ENCODE data around the gene TRAF3. TPM values are rescaled to one million over a fixed set of nuclear protein-coding genes. Genes with fewer than 3 reads are reported as not detected.
"Not testable (repeated sequence)": the region's sequence is repeated elsewhere in the genome, so short reads cannot be mapped to it uniquely, and the experiment has no call there.

The TRAF3 gene
- total RNA-seq, 1 experiment from 2014 or later: 15.1 TPM

DNA sequence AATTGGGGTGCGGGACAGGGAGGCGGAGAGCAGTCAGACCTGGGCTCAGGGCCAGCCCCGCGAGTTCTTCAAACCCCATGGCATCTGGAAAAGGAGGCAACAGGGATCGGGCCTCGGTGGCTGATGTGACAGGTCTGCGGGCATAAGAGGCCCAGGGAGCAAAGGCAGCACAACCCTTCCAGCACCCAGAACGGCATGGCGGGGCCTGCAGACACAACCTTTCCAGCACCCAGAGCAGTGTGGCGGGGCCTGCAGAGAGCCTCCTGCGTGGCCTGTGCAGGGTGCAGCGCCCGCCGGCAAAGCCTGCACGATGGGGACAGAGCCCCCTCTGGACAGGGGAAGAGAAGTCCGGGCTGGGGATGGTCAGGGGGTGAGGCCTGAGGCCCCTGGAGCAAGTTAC lies 26.2 kb upstream of the TRAF3 start:
- DNase-seq (ENCODE audit: extremely low read depth, low read depth): no peak

DNA sequence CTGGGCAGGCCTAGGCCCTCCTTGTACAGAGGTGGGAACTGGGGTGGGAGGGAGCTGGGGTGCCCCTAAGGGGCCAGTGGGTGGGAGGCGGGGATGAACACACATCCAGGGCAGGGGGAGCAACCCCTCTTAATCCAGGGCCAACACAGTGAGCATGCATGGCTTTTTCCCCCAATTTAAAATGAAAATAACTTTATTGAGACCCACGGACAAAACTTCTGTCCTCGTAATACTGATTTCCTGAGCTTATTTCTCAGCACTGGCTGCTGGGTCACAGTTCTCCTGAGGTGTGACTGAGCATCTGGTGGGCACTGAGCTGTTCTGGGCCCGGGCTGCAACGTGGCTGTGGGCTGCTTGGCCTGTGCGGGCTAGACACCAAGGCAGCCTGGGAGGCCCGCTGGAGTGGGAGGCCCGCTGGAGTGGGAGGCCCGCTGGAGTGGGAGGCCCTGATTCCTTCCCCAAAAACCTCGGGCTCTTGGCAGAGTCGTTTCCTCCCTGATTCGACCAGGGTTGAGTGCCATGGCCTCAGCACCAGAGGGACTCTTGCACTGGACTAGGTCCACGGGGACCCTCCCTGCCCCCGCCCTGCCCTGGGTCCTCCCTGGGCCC lies 24.9 kb upstream of the TRAF3 start:
- DNase-seq (ENCODE audit: extremely low read depth, low read depth): no peak

DNA sequence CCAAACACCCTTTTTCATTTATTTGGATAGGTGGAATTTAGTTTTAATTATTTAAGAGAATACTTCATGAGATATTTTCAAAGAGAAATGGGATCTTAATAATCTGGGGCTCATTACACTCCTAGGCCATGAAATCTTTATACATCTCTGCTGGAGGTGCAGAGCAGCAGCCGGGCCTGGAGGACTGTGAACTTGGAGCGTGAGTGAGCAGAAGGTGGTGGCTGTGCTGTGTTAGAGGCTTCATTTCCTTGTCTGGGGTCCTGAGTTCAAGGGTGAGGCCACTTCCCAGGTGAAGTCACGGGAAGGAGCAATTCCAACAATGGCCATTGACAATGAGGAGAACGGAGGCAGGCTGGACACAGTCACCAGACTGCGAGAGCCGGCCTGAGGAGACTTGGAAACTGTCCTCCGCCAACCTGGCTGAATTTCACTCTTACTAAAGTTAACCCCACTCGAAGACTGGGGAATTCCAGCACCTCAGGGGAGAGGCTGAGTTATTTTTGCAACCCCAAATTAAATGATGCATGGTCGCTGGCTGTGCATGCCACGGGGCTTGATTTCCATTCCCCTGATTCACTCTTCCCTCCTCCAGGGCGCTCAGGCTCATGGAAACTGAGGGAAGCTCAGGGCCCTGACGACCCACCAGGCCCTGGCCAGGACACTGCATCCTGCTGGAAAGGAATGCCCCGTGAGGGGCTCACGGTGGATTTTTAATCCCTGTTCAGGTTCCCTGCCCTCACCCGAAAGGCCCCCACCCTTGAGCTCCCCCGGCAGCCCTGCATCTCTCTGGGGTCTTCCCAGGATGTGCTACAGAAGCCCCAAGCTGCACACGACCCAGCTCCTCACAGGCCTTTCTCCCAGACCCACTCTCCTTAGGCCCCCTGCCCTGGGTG lies 22.6 kb upstream of the TRAF3 start:
- no peak for DNase-seq (ENCODE audit: extremely low read depth, low read depth)

DNA sequence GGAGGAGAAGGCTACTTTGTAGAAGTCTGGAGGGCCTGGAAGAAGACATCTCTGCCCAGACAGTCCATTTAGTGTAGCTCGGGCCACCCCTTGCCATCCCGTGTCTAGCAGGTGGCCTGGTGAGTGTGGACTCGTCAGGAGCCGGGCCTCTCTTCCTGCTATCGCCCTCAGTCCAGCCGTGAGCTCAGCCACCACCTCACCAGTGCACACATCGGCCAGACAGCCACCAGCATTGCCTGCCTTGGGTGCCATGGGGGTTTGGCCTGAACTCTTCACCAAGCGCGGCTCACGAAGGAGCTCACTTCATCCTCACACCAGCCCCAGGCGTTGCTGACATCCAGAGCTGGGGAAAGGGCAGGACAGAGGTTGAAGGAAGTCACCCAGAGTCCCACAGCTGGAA lies 19.6 kb upstream of the TRAF3 start:
- no peak for DNase-seq (ENCODE audit: extremely low read depth, low read depth)

DNA sequence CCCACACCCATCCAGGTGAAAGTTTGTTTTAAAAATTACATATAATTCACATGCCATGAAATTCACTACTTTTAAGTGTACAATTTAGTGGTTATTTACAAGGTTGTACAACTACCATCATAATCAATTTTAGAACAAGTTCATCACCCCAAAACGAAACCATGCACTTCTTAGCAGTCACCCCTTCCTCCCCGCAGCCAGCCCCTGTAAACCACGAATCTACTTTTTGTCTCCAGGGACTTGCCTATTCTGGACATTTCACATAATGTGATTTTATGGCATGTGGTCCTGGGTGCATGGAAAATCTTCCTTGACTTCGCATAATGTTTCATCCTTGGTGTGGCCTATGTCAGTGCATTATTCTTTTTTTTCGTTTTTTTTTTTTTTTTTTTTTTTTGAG lies 19.2 kb upstream of the TRAF3 start:
- DNase-seq (ENCODE audit: extremely low read depth, low read depth): no peak

DNA sequence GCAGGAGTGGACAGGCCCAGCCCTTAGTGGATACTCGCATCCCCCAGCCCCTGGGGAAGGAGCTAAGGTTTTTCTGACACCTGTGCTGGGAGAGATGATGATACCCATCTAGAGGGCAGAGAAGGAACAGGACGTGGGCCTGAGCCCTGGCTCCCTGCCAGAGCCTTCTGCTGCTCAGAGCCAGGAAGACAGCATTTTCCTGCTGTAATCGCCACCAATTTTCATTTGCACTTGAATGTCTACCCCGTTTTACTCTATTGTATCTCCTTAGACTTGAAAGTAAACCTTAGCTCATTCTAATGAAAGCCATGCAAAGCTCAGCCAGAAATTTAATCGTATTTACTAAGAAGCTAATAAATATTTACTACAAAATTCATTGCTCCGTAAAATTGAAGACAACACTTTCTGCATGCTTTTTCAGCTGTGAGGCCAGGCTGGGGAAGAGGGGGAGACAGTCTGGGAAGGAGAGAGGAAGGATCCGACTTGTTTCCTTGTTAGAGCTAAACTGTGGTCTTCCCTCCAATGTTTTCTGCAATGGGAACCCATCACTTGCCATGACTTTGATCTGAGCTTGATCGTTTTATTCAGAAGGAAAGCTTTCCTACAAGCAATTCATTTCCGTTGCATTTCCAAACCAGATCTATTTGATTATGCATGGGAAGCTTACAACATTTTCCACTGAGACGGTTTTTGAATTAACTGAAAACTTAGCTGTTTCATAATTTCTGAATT lies 17.6 kb upstream of the TRAF3 start:
- DNase-seq (ENCODE audit: extremely low read depth, low read depth): no peak

DNA sequence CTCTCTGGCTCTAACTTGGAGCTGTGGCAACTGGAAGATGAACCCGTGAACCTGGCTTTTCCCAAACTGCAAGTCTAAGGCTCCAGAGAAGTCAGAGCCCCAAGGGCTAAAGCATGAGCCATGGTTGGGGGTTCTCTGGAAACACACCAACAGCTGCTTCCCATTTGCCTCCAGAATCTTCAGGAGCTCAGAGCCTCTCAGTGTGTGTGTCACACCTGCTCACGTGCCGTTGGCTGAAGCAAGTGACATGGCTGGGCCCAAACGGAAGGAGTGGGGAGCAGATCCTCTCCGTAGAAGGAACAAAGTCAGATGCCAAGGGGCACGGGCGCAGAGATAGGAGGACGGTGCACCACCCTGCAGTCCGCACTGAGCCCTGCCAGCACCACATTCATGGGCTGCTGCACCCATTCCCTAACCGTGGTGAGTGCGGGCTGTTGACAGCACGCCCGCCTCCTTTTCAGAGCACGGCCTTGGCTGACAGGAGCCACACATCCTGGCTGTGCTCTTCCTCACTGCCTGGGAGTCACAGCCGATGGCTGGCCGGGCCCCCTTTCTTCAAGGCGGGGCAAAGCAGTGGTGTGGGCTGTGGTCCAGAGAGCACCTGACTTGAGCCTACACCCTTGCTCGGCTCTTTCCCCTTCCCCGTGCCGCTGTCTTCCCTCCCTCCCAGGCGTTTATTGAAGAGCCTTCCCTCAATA lies 16.6 kb upstream of the TRAF3 start:
- DNase-seq (ENCODE audit: extremely low read depth, low read depth): no peak

DNA sequence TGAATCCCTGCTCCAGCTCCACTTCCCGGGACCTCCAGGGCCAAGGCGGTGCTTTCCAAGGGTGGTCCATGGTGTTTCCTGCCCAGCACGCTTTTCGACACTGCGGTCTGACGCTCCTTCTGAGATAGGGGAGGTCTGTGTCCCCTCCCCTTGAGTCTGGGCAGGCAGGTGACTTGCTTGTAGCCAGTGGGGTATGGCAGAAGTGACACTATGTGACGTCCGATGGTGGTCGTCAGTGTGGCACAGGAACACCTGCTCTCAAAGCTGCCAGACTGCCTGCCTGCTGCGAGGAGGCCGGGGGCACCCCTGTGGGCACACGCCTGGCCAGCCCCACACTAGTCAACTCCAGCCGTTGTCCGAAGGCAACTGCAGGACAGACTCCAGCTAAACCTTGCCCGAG lies 16.0 kb upstream of the TRAF3 start:
- no peak for DNase-seq (ENCODE audit: extremely low read depth, low read depth)

DNA sequence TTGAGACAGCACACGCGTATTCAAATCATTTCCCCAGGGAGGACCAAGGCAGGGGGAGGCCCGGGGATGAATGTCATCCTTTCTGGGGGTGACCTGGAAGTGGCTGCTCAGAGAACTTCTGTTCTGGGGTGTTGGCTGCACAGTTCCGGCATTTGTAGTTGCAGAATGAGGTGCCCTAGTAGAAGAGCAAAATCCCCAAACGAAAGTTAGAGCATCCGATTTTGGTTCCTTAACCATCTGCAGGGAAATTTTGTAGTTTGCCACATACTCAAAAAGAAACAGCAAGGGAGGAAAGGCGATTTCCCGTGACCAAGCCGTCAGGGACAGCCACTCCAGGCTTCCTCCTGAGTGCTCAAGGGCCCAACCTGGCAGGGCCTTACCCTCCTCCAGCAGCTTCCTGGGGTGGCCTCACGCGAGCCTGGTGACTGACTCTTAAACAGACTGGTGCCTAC lies 13.0 kb upstream of the TRAF3 start:
- DNase-seq (ENCODE audit: extremely low read depth, low read depth): no peak

DNA sequence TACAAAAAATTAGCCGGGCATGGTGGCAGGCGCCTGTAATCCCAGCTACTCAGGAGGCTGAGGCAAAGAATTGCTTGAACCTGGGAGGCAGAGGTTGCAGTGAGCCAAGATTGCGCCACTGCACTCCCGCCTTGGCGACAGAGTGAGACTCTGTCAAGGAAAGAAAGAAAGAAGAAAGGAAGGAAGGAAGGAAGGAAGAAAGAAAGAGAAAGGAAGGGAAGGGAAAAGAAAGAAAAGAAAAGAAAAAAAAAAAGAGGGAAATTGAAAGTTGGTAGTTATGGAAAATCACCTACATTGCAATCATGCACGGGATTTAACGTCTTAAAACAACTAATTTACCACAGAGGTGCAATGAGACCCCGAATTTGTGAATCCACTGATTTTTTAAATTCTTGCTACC lies 11.5 kb upstream of the TRAF3 start:
- DNase-seq (ENCODE audit: extremely low read depth, low read depth): not testable (repeated sequence)

DNA sequence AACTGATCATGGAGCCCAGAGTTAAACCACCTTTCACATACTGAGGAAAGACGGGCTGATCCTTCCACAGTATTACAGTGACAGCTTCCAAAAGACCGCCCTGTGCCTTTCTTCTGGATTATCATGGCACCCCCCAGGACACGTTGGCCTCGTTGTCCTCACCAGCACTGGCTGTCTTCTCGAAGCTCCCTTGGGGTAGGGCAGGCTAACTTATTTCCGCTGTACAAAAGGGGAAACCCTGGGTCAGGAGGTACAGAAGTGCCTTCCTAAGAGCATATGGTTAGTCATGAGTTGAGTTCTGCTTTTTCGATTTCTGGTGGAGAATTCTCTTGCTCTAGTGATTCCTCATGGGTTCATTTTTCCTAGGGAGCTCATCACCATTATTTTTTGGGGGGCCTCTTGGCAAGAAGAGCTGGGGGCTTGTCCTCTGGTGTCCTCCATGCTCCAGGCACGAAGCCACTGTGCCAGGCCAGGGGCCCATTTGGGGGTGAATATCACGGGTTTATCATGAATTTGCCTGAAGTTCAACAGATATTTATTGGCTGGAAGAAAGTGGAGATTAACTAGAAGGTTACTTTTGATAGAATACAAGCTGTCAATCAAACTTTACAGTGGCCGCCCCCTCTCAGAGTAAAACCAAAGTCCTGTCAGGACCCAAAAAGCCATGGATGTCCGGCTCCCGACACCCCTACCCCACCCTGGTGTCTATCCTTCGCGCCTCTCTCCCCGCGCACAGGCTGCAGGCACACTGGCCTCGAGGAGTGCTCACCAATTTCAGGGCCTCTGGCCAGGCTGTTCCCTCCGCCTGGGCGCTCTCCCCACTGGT lies 8.8 kb upstream of the TRAF3 start:
- DNase-seq (ENCODE audit: extremely low read depth, low read depth): no peak

DNA sequence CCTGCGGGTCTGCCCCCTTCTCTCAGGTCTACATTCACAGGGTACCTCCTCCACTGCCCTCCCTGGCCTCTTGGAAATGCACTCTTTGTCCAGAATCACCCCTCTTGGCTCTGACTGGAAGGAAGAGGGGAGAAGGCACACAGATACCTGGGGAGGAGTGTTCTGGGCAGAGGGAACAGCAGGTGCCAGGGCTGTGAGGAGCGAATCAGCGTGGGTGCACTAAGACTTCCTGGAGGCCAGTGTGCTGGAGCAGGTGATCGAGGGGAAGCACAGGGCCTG lies 8.3 kb upstream of the TRAF3 start:
- no peak for DNase-seq (ENCODE audit: extremely low read depth, low read depth)

DNA sequence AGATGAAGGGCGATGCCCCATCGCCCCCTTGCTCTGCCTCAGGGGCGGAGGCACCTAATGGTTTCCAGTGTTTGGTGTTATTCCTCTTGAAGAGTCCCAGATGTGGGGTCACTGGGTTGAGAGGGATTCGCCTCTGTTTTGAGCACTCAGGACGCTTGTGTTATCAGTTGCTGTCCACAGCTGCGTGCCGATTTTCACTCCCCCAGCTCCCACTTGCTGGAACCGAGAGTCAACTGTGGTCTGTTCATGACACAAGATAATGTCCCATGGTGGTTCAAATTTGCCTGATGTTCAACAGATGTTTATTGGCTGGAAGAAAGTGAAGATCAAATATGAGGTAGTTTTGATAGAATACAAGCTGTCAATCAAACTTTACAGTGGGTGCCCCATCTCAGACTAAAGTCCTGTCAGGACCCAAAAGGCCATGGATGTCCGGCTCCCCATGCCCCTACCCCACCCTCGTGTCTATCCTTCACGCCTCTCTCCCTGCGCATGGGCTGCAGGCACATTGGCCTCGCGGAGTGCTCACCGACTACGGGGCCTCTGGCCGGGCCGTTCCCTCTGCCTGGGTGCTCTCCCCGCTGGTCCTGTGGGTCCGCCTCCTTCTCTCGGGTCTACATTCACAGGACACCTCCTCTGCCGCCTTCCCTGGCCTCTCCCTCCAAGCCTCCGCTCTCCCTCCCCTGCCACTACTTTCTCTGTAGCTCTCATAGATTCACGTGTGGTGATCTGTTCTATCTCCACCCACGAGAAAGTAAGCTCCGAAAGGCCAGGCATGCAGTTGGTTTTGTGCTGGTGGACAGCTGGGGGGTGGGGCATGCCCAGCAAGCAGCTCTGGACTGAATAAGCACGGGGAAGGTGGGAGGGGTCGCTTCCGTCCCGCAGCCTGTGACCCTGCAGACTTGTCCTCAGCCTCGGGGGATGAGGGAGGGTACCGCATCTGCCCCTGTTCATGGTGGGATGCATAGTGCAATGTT lies 6.8 kb upstream of the TRAF3 start:
- DNase-seq (ENCODE audit: extremely low read depth, low read depth): no peak

DNA sequence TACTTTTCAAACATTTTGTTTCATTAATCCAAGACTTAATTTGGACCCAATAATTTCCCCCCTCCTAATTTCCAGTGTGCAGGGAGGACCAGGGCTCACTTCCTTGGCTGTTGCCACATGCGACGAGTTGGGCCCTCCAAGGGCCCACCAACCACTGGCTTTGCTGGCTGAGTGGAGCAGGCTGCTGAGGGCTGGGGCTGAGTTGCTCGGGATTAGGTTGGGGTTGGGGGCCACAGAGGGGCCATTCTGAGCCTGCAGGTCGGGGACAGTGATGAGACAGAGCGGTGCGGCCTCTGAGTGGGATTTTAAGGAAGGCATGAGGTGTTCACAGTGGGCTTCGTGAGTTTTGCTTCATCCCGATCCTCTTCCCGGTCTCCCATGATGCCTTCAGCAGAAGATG lies 6.1 kb upstream of the TRAF3 start:
- DNase-seq (ENCODE audit: extremely low read depth, low read depth): no peak

DNA sequence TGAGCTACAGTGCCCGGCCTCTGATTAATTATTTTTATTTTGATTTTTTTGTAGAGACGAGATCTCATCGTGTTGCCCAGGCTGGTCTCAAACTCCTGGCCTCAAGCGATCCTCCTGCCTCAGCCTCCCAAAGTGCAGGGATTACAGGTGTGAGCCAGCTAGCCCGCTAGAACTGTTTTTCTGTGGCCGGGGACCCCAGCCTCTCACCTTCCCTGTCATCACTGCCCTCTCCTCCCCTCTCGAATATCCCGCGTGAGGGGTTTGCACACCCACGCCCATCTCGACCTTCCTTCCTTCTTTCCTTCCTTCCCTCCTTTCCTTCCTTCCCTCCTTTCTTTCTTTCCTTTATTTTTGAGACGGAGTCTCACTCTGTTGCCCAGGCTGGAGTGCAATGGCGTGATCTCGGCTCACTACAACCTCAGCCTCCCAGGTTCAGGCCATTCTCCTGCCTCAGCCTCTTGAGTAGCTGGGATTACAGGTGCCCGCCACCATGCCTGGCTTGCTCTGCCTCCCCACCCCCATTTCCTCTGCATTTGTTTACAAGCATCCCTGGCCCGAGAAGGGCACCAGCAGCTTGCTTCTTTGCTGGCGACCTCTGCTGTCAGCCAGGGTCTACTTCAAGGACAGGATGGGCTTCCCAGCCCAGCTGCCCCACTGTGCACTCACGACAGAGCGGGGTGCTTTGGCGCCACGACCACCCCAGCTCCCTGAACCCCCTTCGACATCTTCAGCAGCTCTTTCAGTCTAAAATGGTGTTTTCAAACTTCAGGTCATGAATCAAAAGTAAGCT lies 4.3 kb upstream of the TRAF3 start:
- no peak for DNase-seq (ENCODE audit: extremely low read depth, low read depth)

DNA sequence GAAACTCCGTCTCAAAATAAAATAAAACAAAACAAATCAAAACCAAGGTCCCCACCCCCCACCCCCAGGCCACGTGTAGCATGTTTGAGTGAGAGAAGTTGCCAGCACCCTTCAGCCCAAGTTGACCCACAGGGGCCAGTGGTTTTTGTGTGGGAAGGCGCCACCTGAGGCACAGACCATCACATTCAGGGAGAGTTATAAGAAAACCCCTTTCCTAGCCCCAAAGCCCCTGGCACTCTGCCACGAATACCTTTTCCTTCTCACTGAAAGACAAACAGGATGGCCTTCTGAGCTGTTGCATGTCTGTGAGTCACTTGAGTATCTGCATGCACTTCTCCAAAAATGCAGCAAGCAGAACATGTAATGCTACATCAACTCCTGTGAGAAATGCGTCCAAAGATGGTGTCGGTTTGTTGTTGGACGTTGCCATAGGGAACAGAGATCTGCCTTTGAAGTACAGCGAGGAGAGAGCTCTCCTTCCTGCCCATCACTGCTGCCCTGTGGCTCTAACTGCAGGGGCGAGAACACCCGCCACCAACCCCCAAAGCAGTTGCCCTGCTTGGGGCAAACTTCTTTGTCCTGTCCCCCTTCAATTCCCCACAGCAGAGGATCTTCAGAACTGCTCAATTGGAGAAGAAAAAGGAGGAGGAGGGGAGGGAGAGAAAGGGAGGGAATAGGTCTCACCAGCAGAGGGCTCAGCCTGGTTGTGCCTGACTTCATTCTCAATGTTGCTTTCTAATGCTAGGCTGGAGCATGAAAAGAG lies 2.7 kb upstream of the TRAF3 start:
- DNase-seq (ENCODE audit: extremely low read depth, low read depth): peak; percentile 43

DNA sequence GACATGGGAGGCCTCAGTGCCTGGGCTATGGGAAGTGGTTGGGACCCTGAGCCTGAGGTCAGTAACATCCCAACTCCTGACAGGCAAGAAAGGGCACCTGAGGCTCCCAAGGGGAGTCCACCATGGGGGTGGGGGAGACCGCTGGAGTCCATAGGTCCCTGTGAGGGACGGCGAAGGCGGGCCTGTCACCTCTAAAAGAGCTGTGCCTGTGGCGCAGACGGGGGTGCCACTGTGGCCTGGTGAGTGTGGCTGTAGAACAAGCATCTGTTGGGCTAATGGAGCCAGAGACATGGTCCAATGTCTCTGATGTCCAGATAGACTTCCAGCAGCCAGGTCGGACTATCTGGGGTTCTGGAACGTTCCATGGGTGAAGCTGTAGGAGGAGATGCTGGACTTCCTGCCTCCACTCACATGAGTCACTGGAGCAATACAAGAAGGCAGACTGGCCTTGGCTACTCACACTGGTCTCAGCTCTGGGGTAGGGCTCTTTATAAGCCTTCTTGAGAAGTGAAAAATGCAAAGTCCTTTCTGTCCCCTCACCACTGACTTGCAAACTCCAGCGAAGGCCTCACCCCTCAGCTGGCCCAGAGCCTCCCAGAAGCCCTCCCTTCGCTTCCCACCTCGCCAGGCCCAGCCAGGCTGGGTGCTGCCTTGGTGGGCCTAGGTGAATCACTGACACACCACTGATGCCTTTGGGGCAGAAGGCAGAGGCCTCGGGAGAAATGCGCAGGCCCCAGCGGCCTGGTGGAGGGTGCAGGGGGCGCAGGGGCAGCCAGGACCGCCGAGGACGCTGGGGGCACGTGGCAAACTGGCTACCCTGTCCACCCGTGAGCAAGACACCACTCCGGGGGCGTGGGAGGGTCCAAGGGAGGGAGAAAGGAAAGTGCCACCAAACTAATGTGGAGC lies 1.1 kb upstream of the TRAF3 start:
- DNase-seq (ENCODE audit: extremely low read depth, low read depth): no peak
